ENCODE measurements around the gene TBX6. TPM values are rescaled to one million over a fixed set of nuclear protein-coding genes. Genes with fewer than 3 reads are reported as not detected.

TBX6 gene
- total RNA-seq, 1 experiment from 2014 or later: 1.8 TPM

DNA sequence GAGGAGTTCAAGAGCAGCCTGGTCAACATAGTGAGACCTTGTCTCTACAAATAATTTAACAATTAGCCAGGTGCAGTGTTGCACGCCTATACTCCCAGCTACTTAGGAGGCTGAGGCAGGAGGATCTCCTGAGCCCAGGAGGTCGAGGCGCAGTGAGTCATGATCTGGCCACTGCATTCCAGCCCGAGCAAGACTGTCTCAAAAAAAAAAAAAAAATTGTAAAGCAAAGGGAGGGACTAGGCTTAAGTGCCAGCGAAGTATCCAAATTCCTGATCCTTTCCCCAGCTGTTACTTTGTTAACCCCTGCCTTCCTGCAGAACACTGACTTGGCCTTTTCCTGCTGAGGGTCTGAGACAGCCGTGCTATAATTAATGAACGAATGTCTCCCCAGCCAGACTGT is 18.9 kb upstream of the TBX6 start:
- no peaks in the 10 kb centered on the region for H4K20me1 ChIP-seq (ENCODE audit: insufficient read depth, low read depth, low read length)
- no peaks in the 10 kb centered on the region for H3K9me3 ChIP-seq (ENCODE audit: low read length)
- no peaks in the 10 kb centered on the region for H3K36me3 ChIP-seq (ENCODE audit: insufficient read depth, low read length)
- H3K4me2 ChIP-seq (ENCODE audit: low read depth, low read length, poor library complexity, severe bottlenecking): no peak overlapping the region
- H3K9ac ChIP-seq (ENCODE audit: low read length): no peak overlapping the region
- no peak overlapping the region for H2AFZ ChIP-seq (ENCODE audit: low read length)
- no peak overlapping the region for H3K27ac ChIP-seq (ENCODE audit: low read length)
- no peaks in the 10 kb centered on the region for H3K27me3 ChIP-seq (ENCODE audit: low read length)
- no peak overlapping the region for H3K4me3 ChIP-seq (ENCODE audit: low read length)
- DNase-seq: no peak
- no peaks in the 10 kb centered on the region for H3K4me1 ChIP-seq (ENCODE audit: low read length)
- no peaks in the 10 kb centered on the region for H3K9me2 ChIP-seq (replicated peaks; ENCODE audit: insufficient read depth, low read length)
- no peaks in the 10 kb centered on the region for H3K79me2 ChIP-seq (ENCODE audit: low read length)

DNA sequence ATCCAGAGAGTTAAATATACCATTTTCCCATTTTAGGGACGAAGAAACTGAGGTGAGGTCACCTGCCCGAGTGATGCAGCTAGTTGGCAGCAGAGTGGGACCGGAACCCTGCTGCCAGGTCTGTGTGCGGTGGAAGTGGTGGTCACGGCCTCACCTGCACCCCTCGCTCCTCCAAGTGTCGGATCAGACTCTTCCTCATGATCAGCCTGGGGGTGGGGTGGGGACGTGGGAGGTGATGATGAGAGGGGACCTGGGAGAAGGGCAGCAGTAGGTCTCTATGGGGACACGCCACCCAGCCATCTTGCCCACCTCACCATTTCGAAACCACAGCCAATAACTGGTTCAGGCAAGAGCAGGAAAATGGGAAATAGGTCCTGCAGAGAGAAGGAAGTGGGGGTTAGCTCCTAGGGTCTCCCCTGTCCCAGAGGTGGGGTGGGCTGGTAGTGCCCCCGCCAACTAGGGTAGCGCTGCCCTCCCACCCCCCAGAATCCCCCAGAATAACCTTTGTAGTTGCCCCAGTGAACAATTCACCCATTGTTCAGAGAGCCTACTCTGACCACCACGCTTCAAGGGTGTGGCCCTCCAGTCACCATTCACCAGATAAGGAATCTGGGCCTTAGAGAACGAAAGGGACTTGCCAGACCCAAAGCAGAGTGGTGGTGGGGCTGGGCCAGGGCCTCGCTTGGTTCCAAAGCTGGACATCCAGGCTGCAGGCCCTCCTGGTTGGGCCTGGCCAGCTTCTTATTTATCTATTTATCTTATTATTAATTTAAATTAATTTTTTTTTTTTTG is 16.5 kb upstream of the TBX6 start:
- Histone ChIP-seq H3K9me3 (ENCODE audit: low read length) (no peaks in the 10 kb centered on the region), H3K4me1 (ENCODE audit: low read length) (no peaks in the 10 kb centered on the region), H2AFZ (ENCODE audit: low read length) (no peak overlapping the region), H3K4me3 (ENCODE audit: low read length) (no peak overlapping the region), H3K9ac (ENCODE audit: low read length) (no peak overlapping the region), H3K79me2 (ENCODE audit: low read length) (no peaks in the 10 kb centered on the region), H3K4me2 (ENCODE audit: low read depth, low read length, poor library complexity, severe bottlenecking) (no peak overlapping the region), H3K36me3 (ENCODE audit: insufficient read depth, low read length) (no peaks in the 10 kb centered on the region), H3K9me2 (replicated peaks; ENCODE audit: insufficient read depth, low read length) (no peaks in the 10 kb centered on the region), H3K27me3 (ENCODE audit: low read length) (no peaks in the 10 kb centered on the region), H4K20me1 (ENCODE audit: insufficient read depth, low read depth, low read length) (no peaks in the 10 kb centered on the region), H3K27ac (ENCODE audit: low read length) (no peak overlapping the region)
- DNase-seq: no peak

DNA sequence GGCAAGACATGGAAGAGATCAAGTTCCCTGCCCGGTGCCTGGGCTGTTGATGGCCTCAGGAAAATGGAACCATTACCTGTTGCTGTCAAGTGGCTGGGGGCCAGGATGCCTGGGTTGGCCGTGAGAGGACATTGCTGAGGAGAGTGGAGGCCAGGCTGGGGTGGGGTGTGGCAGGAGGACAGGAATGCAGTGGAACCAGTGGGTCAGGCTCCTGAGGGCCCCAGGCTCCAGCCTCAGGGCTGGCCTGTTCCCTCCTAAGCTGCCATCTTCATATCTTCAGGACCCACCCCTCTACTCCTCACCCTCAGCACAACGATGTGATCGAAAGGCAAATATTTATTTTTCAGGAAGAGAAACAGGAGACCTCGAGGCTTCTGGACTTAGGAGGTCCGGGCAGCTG is 12.8 kb upstream of the TBX6 start:
- Histone ChIP-seq H3K4me2 (ENCODE audit: low read depth, low read length, poor library complexity, severe bottlenecking) (no peak overlapping the region), H3K9ac (ENCODE audit: low read length) (no peak overlapping the region), H3K4me3 (ENCODE audit: low read length) (no peak overlapping the region), H3K4me1 (ENCODE audit: low read length) (no peaks in the 10 kb centered on the region), H3K36me3 (ENCODE audit: insufficient read depth, low read length) (no peaks in the 10 kb centered on the region), H3K27ac (ENCODE audit: low read length) (no peak overlapping the region), H2AFZ (ENCODE audit: low read length) (no peak overlapping the region), H3K9me2 (replicated peaks; ENCODE audit: insufficient read depth, low read length) (no peaks in the 10 kb centered on the region), H3K27me3 (ENCODE audit: low read length) (no peaks in the 10 kb centered on the region), H4K20me1 (ENCODE audit: insufficient read depth, low read depth, low read length) (no peaks in the 10 kb centered on the region), H3K79me2 (ENCODE audit: low read length) (no peaks in the 10 kb centered on the region), H3K9me3 (ENCODE audit: low read length) (no peaks in the 10 kb centered on the region)
- no peak for DNase-seq

DNA sequence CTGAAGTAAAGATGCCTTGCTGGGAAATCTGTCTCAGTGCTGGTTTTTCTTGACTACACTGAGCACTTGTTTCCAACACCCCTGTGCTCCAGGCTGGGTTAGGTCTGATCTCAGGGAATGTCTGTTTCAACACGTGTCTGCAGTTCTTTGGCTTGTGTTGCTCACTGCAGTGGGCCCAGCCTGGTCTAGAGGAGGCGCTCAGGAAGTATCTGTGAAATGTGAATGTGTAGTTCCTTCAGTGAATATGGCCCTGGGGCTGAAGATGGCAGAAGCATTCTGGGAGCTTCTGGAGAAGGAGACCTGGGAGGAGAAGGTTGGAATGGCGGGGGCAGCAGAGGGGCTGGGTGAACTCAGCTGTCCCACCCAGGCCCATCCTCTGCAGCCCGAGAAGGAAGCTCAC is 12.4 kb upstream of the TBX6 start:
- Histone ChIP-seq H3K79me2 (ENCODE audit: low read length) (no peaks in the 10 kb centered on the region), H3K4me3 (ENCODE audit: low read length) (no peak overlapping the region), H3K4me1 (ENCODE audit: low read length) (no peaks in the 10 kb centered on the region), H3K9me2 (replicated peaks; ENCODE audit: insufficient read depth, low read length) (no peaks in the 10 kb centered on the region), H2AFZ (ENCODE audit: low read length) (no peak overlapping the region), H3K4me2 (ENCODE audit: low read depth, low read length, poor library complexity, severe bottlenecking) (no peak overlapping the region), H3K9me3 (ENCODE audit: low read length) (no peaks in the 10 kb centered on the region), H3K9ac (ENCODE audit: low read length) (no peak overlapping the region), H3K27ac (ENCODE audit: low read length) (no peak overlapping the region), H3K36me3 (ENCODE audit: insufficient read depth, low read length) (no peaks in the 10 kb centered on the region), H3K27me3 (ENCODE audit: low read length) (no peaks in the 10 kb centered on the region), H4K20me1 (ENCODE audit: insufficient read depth, low read depth, low read length) (no peaks in the 10 kb centered on the region)
- no peak for DNase-seq

DNA sequence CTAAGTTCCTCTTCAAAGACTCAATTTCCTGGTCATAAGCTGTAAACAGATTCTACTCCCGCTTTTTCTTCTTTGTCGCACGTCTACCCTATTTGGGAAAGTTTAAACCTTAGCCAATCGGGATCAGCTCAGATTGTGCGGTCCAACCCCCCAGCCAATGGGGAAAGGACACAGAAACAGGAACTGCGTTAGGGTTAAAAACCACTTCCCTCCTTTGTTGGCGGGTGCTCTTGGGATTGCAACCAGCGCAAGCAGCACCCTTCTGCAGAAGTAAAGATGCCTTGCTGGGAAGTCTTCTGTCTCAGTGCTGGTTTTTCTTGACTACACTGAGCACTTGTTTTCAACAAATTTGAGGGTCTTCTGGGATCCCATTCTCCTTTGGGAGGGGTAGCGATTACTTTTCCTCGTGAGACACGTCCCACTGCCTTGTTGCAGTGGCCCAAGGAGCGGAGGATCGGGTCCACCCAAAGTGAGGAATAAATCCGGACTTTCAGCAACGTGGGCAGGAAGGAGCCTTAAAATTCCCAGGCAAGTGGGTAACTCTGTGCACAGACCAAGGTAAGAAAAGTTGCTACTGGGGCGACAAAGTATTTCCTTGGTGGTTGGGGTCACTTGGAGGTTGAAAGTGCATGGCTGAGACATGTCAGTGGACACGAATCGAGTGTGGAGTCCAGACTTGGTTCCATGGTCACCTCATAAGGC is 5.3 kb upstream of the TBX6 start:
- no peaks in the 10 kb centered on the region for H4K20me1 ChIP-seq (ENCODE audit: insufficient read depth, low read depth, low read length)
- peak overlapping the region; percentile 86; the same call in 1 of the 2 replicates for H3K4me3 ChIP-seq (ENCODE audit: low read length)
- H3K4me2 ChIP-seq (ENCODE audit: low read depth, low read length, poor library complexity, severe bottlenecking): peak overlapping the region; percentile 43
- H3K27me3 ChIP-seq (ENCODE audit: low read length): no peaks in the 10 kb centered on the region
- peaks cover 12% of the 10 kb centered on the region; the same call in 1 of the 2 replicates for H3K9me3 ChIP-seq (ENCODE audit: low read length)
- no peaks in the 10 kb centered on the region for H3K9me2 ChIP-seq (replicated peaks; ENCODE audit: insufficient read depth, low read length)
- no peak overlapping the region for H3K9ac ChIP-seq (ENCODE audit: low read length)
- peaks cover 32% of the 10 kb centered on the region for H3K4me1 ChIP-seq (ENCODE audit: low read length)
- no peaks in the 10 kb centered on the region for H3K36me3 ChIP-seq (ENCODE audit: insufficient read depth, low read length)
- H3K27ac ChIP-seq (ENCODE audit: low read length): no peak overlapping the region
- H2AFZ ChIP-seq (ENCODE audit: low read length): no peak overlapping the region
- peaks cover 3% of the 10 kb centered on the region; the same call in 1 of the 2 replicates for H3K79me2 ChIP-seq (ENCODE audit: low read length)
- peak; percentile 55 for DNase-seq

DNA sequence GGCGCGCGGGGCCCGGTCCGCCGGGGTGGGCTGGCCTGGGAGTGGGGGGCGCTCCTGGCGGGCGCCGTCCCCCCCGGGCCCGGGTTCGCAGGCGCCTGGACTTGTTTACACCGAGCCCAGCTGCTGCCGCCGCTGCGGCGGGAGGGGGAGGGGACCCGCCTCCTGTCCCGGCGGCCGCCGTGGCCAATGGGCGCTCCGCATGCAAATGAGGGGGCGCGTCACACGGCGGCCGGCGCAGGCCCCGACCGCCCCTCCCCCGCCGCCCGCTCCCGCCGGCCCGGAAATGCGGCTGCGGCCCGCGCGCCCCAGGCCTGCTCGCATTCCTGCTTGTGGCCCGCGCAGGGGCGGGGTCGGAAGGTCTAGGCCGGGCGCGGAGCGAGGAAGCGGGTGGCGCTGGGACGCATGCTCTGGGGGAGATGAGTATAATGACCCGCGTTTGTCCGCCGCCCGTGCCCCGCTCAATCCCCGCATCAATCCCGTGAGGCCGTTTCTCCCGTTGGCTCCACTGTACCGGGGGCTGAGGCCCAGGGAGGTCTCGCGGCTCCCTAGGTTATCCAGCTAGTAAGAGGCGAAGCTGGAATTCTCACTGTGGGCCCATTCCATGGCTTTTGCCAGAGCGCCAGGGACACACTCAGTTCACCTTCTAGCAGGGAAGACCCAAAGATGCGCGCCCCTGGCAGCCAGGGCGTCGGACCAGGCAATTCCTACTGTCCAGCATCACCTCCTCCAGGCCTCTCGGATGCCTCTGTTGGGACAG is 4.6 kb upstream of the TBX6 start, which contains the start of gene YPEL3:
TSS of gene YPEL3 (minus strand) at position 109 of the 757 bp plus-strand sequence. CDS start 731 bp downstream, outside the sequence.
- Histone ChIP-seq H3K4me1 (ENCODE audit: low read length) (peaks cover 37% of the 10 kb centered on the region), H3K4me3 (ENCODE audit: low read length) (peak within 1 kb of the TSS; percentile 86), H3K27me3 (ENCODE audit: low read length) (no peaks in the 10 kb centered on the region), H3K9ac (ENCODE audit: low read length) (peak within 1 kb of the TSS; percentile 84), H2AFZ (ENCODE audit: low read length) (no peak within 1 kb of the TSS; the same call in 1 of the 2 replicates), H3K4me2 (ENCODE audit: low read depth, low read length, poor library complexity, severe bottlenecking) (peak within 1 kb of the TSS; percentile 98), H3K27ac (ENCODE audit: low read length) (peak within 1 kb of the TSS; percentile 62), H3K9me2 (replicated peaks; ENCODE audit: insufficient read depth, low read length) (no peaks in the 10 kb centered on the region), H3K36me3 (ENCODE audit: insufficient read depth, low read length) (no peaks in the 10 kb centered on the region), H3K9me3 (ENCODE audit: low read length) (peaks cover 12% of the 10 kb centered on the region; the same call in 1 of the 2 replicates), H4K20me1 (ENCODE audit: insufficient read depth, low read depth, low read length) (no peaks in the 10 kb centered on the region), H3K79me2 (ENCODE audit: low read length) (peaks cover 3% of the 10 kb centered on the region; the same call in 1 of the 2 replicates)
- peak; percentile 94 for DNase-seq

DNA sequence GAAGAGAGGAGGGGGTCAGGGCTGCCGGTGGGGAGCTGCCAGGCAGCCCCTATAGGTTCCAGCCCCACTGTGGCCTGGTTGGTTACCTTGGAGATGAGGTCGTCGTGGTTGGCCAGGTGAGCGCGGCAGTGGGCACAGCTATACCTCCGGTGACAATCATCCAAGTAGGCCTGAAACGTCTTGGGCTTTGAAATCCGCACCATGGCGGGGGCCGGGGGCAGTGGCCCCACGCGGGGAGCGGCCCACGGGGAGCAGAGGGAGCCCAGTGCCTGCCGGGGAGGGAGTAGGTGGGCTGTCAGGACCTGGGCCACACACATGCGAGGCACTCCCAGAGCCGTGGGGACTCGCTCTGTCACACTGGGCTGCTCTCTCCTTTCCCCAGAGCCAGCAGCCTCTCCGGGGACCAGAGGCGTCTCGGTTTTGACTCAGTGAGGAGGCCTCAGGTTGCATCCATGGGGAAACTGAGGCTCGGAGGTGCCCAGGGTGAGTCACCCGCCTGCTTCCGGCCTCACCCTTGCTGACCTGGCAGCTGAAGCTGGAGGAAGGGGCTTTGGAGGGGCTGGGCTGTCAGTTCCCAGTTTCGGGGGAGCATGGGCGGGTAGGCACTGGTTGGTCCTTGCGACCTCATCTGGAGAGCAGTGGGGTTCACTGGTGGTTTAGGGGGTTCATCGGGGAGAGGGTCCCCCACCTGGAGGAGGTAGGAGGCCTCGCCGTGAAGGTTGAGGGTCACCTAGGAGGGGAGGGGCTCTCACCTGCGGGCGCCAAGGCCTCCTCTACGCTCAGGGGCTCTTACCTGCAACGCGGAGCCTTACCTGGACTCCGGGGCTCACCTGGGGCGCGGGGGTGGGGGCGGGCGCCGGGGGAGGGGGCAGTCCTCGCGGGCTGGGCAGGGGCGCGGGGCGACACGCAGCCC is 3.7 kb upstream of the TBX6 start:
- H3K9me2 ChIP-seq (replicated peaks; ENCODE audit: insufficient read depth, low read length): no peaks in the 10 kb centered on the region
- peak overlapping the region; percentile 62 for H3K27ac ChIP-seq (ENCODE audit: low read length)
- H2AFZ ChIP-seq (ENCODE audit: low read length): no peak overlapping the region
- H3K27me3 ChIP-seq (ENCODE audit: low read length): no peaks in the 10 kb centered on the region
- peak overlapping the region; percentile 84 for H3K9ac ChIP-seq (ENCODE audit: low read length)
- H3K4me3 ChIP-seq (ENCODE audit: low read length): peak overlapping the region; percentile 86
- peak overlapping the region; percentile 98 for H3K4me2 ChIP-seq (ENCODE audit: low read depth, low read length, poor library complexity, severe bottlenecking)
- peaks cover 3% of the 10 kb centered on the region; the same call in 1 of the 2 replicates for H3K79me2 ChIP-seq (ENCODE audit: low read length)
- no peaks in the 10 kb centered on the region for H4K20me1 ChIP-seq (ENCODE audit: insufficient read depth, low read depth, low read length)
- peaks cover 12% of the 10 kb centered on the region; the same call in 1 of the 2 replicates for H3K9me3 ChIP-seq (ENCODE audit: low read length)
- H3K4me1 ChIP-seq (ENCODE audit: low read length): peaks cover 41% of the 10 kb centered on the region
- H3K36me3 ChIP-seq (ENCODE audit: insufficient read depth, low read length): no peaks in the 10 kb centered on the region
- DNase-seq: peak; percentile 52
